A549 (cell line): ENCODE measurements around the gene GLIPR1. TPM values are rescaled to one million over a fixed set of nuclear protein-coding genes. Genes with fewer than 3 reads are reported as not detected.
"Not testable (repeated sequence)": the region's sequence is repeated elsewhere in the genome, so short reads cannot be mapped to it uniquely, and the experiment has no call there.

Experiments used
- ATAC-seq, 2 experiments: fragments of 200-7000 bp in 1 of 2; fragments of >200 bp in 1 of 2; cut with Nextera tagmentation in 1 of 2; cut with Tn5 transposase in 1 of 2; 3 replicates each; pipeline versions ENCODE4 v1.8.0 to v1.9.1; 2018 to 2020; ENCODE audit warnings: mild to moderate bottlenecking in 1 of 2, moderate library complexity in 1 of 2
- CTCF ChIA-PET: fragments of 300-600 bp; sonication (Branson Sonifier 250); formaldehyde crosslinking; extraction: SDS; loops from one replicate; lab custom pipeline; 2021; ENCODE audit warnings: antibody characterized with exemption, inconsistent platforms; lab: Yijun Ruan, JAX
- POLR2A ChIA-PET: fragments of 350-600 bp; formaldehyde crosslinking; extraction: SDS; loops from one replicate; lab custom pipeline; 2021; ENCODE audit warnings: antibody characterized with exemption, inconsistent platforms; lab: Yijun Ruan, JAX
- DNase-seq, 2 experiments: peaks; one replicate each; pipeline versions ENCODE4 v3.0.0 to v3.0.0-alpha.2; 2011 to 2016; ENCODE audit warnings: low read depth in 1 of 2, low spot score in 1 of 2
- FAIRE-seq: peaks from 2 replicates; lab custom pipeline; 2011; peaks lifted over from hg19 to GRCh38; lab: Jason Lieb, UNC
- H3K27ac ChIP-seq, 2 experiments: fragments of >200 bp; sonication (Bioruptor Twin); formaldehyde crosslinking; 3 replicates each; pipeline ENCODE4 v1.5.1; 2016 to 2017
- H3K4me1 ChIP-seq: fragments of >200 bp; sonication (Bioruptor Twin); formaldehyde crosslinking; 3 replicates; pipeline ENCODE4 v1.6.1; 2016
- H3K4me2 ChIP-seq: fragments of >200 bp; sonication (Bioruptor Twin); formaldehyde crosslinking; 3 replicates; pipeline ENCODE4 v1.6.1; 2016
- H3K4me3 ChIP-seq: fragments of >200 bp; sonication (Bioruptor Twin); formaldehyde crosslinking; 3 replicates; pipeline ENCODE4 v1.5.1; 2016
- H3K9me3 ChIP-seq: fragments of >200 bp; sonication (Bioruptor Twin); formaldehyde crosslinking; 3 replicates; pipeline ENCODE4 v1.6.1; 2016
- BHLHE40 ChIP-seq: IDR thresholded peaks from 2 replicates; pipeline ENCODE4 v1.6.1; 2012; ENCODE audit warnings: low read depth, low read length, inconsistent platforms
- CHD2 ChIP-seq: fragments of 150-350 bp; IDR thresholded peaks from 2 replicates; pipeline ENCODE4 v1.6.1; 2014; ENCODE audit warnings: low read length; ENCODE audit not compliant: partially characterized antibody
- CTCF ChIP-seq: fragments of >200 bp; sonication (Bioruptor Twin); formaldehyde crosslinking; IDR thresholded peaks from 3 replicates; pipeline ENCODE4 v1.5.1; 2016
- EHF ChIP-seq: fragments of 250-450 bp; sonication (Bioruptor Pico); IDR thresholded peaks from 2 replicates; pipeline ENCODE4 v1.5.0; 2020; ENCODE audit warnings: mild to moderate bottlenecking
- FOXS1 ChIP-seq: fragments of 250-450 bp; sonication (Bioruptor Pico); IDR thresholded peaks from 2 replicates; pipeline ENCODE4 v1.5.0; 2020; ENCODE audit warnings: mild to moderate bottlenecking, moderate library complexity
- HDAC2 ChIP-seq: fragments of 200-600 bp; sonication (generic); IDR thresholded peaks from 2 replicates; pipeline ENCODE4 v1.6.1; 2016
- HEYL ChIP-seq: fragments of 250-450 bp; sonication (Bioruptor Pico); IDR thresholded peaks from 2 replicates; pipeline ENCODE4 v1.8.0; 2021; ENCODE audit warnings: mild to moderate bottlenecking, moderate library complexity
- HMGXB4 ChIP-seq: fragments of 250-450 bp; sonication (Bioruptor Pico); IDR thresholded peaks from 2 replicates; pipeline ENCODE4 v1.5.0; 2021; ENCODE audit warnings: mild to moderate bottlenecking, moderate library complexity, borderline replicate concordance
- MAZ ChIP-seq: fragments of 150-350 bp; IDR thresholded peaks from 2 replicates; pipeline ENCODE4 v1.6.1; 2014; ENCODE audit warnings: antibody characterized with exemption, low read depth, low read length, borderline replicate concordance
- PHF8 ChIP-seq: fragments of 200-600 bp; sonication (generic); IDR thresholded peaks from 2 replicates; pipeline ENCODE4 v1.6.1; 2016; ENCODE audit warnings: low read depth, mild to moderate bottlenecking, antibody characterized with exemption, moderate library complexity, borderline replicate concordance
- RAD21 ChIP-seq, 2 experiments: fragments of >200 bp in 1 of 2; sonication (Bioruptor Twin) in 1 of 2; formaldehyde crosslinking in 1 of 2; IDR thresholded peaks in 1 of 2; conservative IDR thresholded peaks in 1 of 2; 2 replicates in 1 of 2; 3 replicates in 1 of 2; pipeline ENCODE4 v1.6.1; 2012 to 2018; ENCODE audit warnings: inconsistent platforms in 1 of 2
- RARB ChIP-seq: fragments of 250-450 bp; sonication (Bioruptor Pico); IDR thresholded peaks from 2 replicates; pipeline ENCODE4 v1.8.0; 2021; ENCODE audit warnings: mild to moderate bottlenecking, moderate library complexity
- SMC3 ChIP-seq: fragments of >200 bp; sonication (Bioruptor Twin); formaldehyde crosslinking; IDR thresholded peaks from 3 replicates; pipeline ENCODE4 v1.6.1; 2018; ENCODE audit warnings: inconsistent platforms
- TFCP2L1 ChIP-seq: fragments of 250-450 bp; sonication (Bioruptor Pico); IDR thresholded peaks from 2 replicates; pipeline ENCODE4 v1.5.0; 2021; ENCODE audit warnings: mild to moderate bottlenecking
- WGBS: methylation state at CpG from one replicate; pipeline ENCODE4 v1.1.6; 2017; ENCODE audit errors: missing lambda C conversion rate; 5-methylcytosine and 5-hydroxymethylcytosine counted together
- polyA plus RNA-seq, 4 experiments: library from polyadenylated mRNA; depleted of rRNA in 3 of 4; stranded (reverse); fragments of >200 nt; fragmentation: RNase III in 1 of 4; extraction: RNeasy Plus Mini Kit Qiagen cat#74134 plus additional on column Dnase treatment in 1 of 4; gene quantifications; 2 replicates in 3 of 4; 3 replicates in 1 of 4; pipeline ENCODE4 v1.2.3, GENCODE V29; 2011 to 2017

The GLIPR1 gene
- polyA plus RNA-seq, 2 of the 4 experiments (the other 2 are of a cell fraction), result 42.2 to 44.5 TPM

GRCh38 chr12:75511116-75512048 is 30.8 kb downstream of the GLIPR1 start, which contains the start of gene KRR1 (continued):
- TF ChIP-seq RARB (CRISPR knock-in tag) (no peak), EHF (CRISPR knock-in tag) (no peak), MAZ (no peak), FOXS1 (CRISPR knock-in tag) (no peak), TFCP2L1 (CRISPR knock-in tag) (no peak)

GRCh38 chr12:75521224-75521623 is 40.7 kb downstream of the GLIPR1 start:
- POLR2A ChIA-PET, H3K4me1 ChIP-seq, H3K27ac ChIP-seq, FAIRE-seq, CTCF ChIA-PET, H3K4me2 ChIP-seq, ATAC-seq, DNase-seq, H3K9me3 ChIP-seq, H3K4me3 ChIP-seq: not testable (repeated sequence)

- FAIRE-seq, POLR2A ChIA-PET, DNase-seq, ATAC-seq, CTCF ChIA-PET, H3K4me3 ChIP-seq, H3K9me3 ChIP-seq, H3K27ac ChIP-seq, H3K4me2 ChIP-seq, H3K4me1 ChIP-seq: not testable (repeated sequence)
- 70% methylated on average over 5 of the region's 5 CpGs for WGBS
Observed at GRCh38 chr12:75522124-75522523, 41.6 kb downstream of the GLIPR1 start.

DNA sequence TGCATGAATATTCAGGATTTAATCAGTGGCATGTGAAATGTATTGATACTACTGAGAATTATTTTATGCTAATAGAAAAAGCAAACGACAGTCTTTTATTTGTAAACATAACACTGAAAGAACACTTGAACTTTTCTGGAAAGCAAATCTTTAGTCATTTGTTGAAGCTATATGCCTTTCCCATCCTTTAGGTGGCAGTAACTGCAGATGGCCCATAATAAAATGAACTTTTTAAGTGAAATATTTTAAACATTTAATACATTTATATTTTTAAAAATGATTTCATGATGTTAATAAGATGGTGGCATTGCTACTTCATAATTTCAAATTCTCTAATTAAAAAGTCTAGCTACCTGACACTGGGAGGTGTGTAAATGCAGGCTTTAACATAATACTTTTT is 44.7 kb downstream of the GLIPR1 start:
- DNase-seq (no peak), FAIRE-seq (no peak), ATAC-seq (no peak)
- peaks cover 10% of the 10 kb centered on the region for H3K4me1 ChIP-seq
- no peak overlapping the region for H3K4me2 ChIP-seq
- ChIA-PET CTCF (interaction anchor here (0.7 to 5.2 kb wide), 5 partner anchors 221 to 820 kb away, joined by 3 to 80 read pairs (median 3); partner anchors contain the start of gene PHLDA1), POLR2A (interaction anchor here (0.6 to 4.2 kb wide), 2 partner anchors 380 to 506 kb away, joined by 9 to 29 read pairs; partner anchors contain the start of gene PHLDA1)
- TF ChIP-seq SMC3, result 0 out of 3 replicates have a peak, but pooled peaks have one; percentile 20
- TF ChIP-seq CTCF, result peak; percentile 20; the same call in 1 of the 3 replicates
- no peak for TF ChIP-seq TFCP2L1 (CRISPR knock-in tag)
- TF ChIP-seq RAD21 (conservative IDR thresholded peaks at IDR 0.05 in 1 of 2, IDR thresholded peaks at IDR 0.05 in 1 of 2), result 0 out of 5 replicates have a peak, but pooled peaks of 1 of the 2 experiments have one; percentile 21
- WGBS, result 25% methylated on average over 1 of the region's 1 CpG
- no peaks in the 10 kb centered on the region; the same call in 2 of the 3 replicates for H3K9me3 ChIP-seq
- no peak overlapping the region for H3K4me3 ChIP-seq
- H3K27ac ChIP-seq, result no peak overlapping the region

GRCh38 chr12:75526655-75527511 is 46.3 kb downstream of the GLIPR1 start:
- TF ChIP-seq CHD2, result no peak
- no peak for TF ChIP-seq BHLHE40
- peak; percentile 93 to 95 for TF ChIP-seq RAD21 (conservative IDR thresholded peaks at IDR 0.05 in 1 of 2, IDR thresholded peaks at IDR 0.05 in 1 of 2)
- TF ChIP-seq HMGXB4 (CRISPR knock-in tag), result no peak
- peak; percentile 90 for TF ChIP-seq CTCF
- no peak for TF ChIP-seq HEYL (CRISPR knock-in tag)
- TF ChIP-seq HDAC2, result no peak
- no peak for TF ChIP-seq PHF8
- TF ChIP-seq SMC3, result peak; percentile 93
- H3K4me2 ChIP-seq, result peak overlapping the region; percentile 19; the same call in 1 of the 3 replicates
- DNase-seq, result peak; percentile 48 to 70
- peaks cover 10% of the 10 kb centered on the region for H3K4me1 ChIP-seq
- FAIRE-seq, result peak; percentile 68
- POLR2A ChIA-PET, result interaction anchor here (1.2 to 4.2 kb wide), 3 partner anchors 494 to 505 kb away, joined by 3 to 29 read pairs (median 8); partner anchors contain the start of gene PHLDA1
- no peak overlapping the region for H3K4me3 ChIP-seq
- no peaks in the 10 kb centered on the region for H3K9me3 ChIP-seq
- H3K27ac ChIP-seq, result peak overlapping the region; percentile 51 to 69; a peak in 5 of 6 replicates
- CTCF ChIA-PET, result interaction anchor here (0.6 to 5.2 kb wide), 51 partner anchors 8 to 1061 kb away, joined by 3 to 80 read pairs (median 4); partner anchors contain the start of genes BBS10, GLIPR1L2, KRR1 and PHLDA1
- ATAC-seq, result peak; percentile 80 to 86; a peak in 5 of 6 replicates
- WGBS, result 32% methylated on average over 4 of the region's 4 CpGs
